Stomach (tissue), 4 donors: ENCODE measurements around the gene OGFR.

Experiments used
- POLR2A ChIP-seq, 4 donors: fragments of 450-650 bp; IDR thresholded peaks; one replicate each; pipeline ENCODE4 v1.6.1; 2016; ENCODE audit warnings: antibody characterized with exemption in 4 of 4, control low read depth in 2 of 4, mild to moderate bottlenecking in 1 of 4, moderate library complexity in 1 of 4
- TF ChIP-seq, protein P1 (sequence below), 7 experiments: fragments of 450-650 bp in 4 of 7; fragments of 200-600 bp in 3 of 7; sonication (generic) in 3 of 7; IDR thresholded peaks; one replicate each; pipeline ENCODE4 v1.5.1; 2016 to 2019; ENCODE audit warnings: antibody characterized with exemption in 7 of 7, control low read depth in 2 of 7, mild to moderate bottlenecking in 1 of 7

DNA sequence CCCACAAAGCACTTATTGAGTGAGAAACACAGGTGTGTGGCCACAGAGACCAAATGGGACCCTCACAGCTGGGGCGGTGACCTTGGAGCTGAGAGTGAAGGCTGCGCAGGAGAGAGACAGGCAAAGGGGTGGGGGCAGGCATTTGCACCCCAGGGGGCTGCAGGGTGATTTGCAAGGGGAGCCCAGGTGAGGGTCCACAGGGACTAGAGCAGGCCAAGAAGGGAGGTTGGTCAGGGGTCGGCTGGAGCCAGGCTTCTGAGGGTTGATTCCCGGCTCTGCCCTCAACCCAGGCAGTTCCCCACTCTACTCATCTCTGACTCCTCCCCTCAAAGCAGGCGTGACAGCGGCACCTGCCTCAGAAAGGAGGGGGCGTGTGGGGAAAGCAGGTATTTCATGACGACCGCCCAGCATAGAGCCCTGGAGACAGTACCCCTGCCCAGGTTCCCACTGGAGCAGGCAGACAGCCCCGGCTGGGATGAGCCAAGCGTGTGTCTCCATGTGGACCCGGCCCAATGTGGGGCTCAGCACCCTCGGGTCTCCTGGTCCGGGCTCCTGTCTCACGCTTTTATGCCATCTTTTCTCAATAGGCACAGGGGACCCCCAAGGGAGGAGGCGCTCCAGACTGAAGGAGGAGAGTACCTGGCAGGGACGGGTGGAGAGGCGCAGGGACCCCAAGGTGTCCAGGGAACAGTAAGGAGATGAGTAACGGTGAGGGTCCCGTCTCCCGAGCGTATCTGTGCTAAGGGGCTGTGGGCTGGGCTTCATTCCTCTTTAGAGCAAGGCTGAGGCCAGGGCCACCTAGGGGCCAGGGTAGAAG is 11.5 kb upstream of the OGFR start:
- TF ChIP-seq, protein P1, sequence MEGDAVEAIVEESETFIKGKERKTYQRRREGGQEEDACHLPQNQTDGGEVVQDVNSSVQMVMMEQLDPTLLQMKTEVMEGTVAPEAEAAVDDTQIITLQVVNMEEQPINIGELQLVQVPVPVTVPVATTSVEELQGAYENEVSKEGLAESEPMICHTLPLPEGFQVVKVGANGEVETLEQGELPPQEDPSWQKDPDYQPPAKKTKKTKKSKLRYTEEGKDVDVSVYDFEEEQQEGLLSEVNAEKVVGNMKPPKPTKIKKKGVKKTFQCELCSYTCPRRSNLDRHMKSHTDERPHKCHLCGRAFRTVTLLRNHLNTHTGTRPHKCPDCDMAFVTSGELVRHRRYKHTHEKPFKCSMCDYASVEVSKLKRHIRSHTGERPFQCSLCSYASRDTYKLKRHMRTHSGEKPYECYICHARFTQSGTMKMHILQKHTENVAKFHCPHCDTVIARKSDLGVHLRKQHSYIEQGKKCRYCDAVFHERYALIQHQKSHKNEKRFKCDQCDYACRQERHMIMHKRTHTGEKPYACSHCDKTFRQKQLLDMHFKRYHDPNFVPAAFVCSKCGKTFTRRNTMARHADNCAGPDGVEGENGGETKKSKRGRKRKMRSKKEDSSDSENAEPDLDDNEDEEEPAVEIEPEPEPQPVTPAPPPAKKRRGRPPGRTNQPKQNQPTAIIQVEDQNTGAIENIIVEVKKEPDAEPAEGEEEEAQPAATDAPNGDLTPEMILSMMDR (IDR thresholded peaks at IDR 0.05): no peak
- no peak for TF ChIP-seq POLR2A (IDR thresholded peaks at IDR 0.05)
